NCI-H774 (cell line): ENCODE data around the gene FGF19.
A peak's percentile ranks its signal among the peaks of the same experiment; 100 is the strongest.

ENCODE experiments used
- DNase-seq: peaks from one replicate; lab custom pipeline; 2025; lab: John Stamatoyannopoulos, UW

FGF19 gene

DNA sequence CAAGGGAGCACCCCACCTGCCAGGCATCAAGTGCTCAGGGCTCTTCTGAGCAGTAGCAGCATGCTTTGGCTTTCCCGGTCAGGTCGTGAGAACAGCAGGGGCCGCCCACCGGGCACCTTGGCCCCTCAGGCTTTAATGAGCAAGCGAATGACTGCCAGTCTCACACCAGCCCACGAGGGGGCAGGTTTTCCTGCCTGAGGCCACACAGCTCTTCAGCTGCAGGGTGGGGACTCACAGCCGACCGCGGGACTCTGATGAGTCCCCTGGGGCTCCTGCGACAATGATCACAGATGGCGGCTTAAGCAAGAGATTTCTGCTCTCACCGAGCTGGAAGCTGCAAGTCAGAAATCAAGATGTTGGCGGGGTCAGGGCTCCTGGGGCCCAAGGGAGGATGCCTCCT lies 14.3 kb upstream of the FGF19 start:
- DNase-seq, result no peak

GRCh38 chr11:69716891-69717747 lies 13.3 kb upstream of the FGF19 start:
- no peak for DNase-seq

DNA sequence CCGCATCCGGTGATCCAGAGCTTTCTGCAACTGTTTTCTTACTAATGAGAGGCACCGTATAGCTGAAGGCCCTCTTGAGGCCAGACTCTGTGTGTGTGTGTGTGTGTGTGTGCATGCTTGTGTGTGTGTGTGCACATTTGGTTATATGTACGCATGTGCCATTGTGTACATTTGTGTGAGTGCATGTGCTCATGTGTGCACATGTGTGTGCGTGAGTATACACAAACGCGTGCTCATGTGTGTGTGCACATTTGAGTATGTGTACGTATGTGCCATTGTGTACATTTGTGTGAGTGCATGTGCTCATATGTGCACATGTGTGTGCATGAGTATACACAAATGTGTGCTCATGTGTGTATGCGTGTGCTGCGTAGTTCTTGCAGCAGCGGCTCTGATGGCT lies 12.3 kb upstream of the FGF19 start:
- DNase-seq, result no peak

- no peak for DNase-seq
Observed at GRCh38 chr11:69715446-69715845, 11.6 kb upstream of the FGF19 start.

- no peak for DNase-seq
Observed at GRCh38 chr11:69711822-69712801, 8.3 kb upstream of the FGF19 start.

DNA sequence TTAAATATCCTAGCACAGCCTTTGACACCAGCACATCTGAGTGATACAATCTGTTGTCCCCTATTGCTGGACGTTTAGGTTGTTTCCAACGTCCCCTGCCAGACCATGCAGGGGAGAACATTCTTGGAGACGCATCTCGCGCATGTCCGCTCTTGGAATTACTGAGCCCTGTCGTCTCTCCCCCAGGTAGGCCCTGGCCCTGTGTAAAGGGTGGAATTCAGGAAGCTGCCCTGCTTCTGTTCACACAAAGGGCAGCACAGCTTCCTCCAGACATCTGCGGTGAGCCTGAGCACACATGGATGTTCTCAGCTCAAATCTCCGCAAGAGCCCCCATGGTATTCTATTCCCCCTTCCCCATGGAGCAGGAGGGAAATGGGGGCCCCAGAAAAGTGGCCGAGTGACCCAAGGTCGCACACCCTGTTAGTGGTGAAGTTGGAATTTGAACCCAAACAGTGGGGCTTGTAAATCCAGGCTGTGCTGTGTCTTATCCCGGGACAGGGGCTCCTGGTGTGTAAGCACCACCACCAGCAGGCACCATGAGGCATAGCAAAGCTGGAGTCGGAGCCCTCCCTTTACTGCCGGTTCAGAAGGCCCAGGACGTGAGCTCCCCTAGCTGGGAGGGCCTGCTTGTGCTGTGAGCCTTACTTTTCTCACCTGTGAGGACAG lies 5.0 kb upstream of the FGF19 start:
- DNase-seq, result no peak

DNA sequence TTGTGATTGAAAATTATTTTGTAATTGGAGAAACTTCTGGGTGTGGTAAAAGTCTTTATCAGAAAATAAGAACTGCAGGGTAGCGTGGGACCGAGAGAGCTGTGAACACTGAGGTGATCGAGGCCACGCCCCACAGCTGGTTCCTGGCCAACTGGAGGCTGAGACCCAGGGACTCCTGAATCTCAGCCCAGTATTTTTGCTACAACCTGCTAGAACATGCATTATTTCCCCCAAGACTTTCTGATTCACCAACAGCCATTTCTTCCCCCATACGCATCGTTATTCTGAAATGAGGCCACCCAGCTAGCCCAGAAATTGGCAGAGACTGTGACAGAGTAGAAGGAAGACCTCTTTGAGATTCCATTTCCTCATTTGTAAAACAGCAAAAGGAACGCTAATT lies 3.4 kb upstream of the FGF19 start:
- DNase-seq, result no peak

DNA sequence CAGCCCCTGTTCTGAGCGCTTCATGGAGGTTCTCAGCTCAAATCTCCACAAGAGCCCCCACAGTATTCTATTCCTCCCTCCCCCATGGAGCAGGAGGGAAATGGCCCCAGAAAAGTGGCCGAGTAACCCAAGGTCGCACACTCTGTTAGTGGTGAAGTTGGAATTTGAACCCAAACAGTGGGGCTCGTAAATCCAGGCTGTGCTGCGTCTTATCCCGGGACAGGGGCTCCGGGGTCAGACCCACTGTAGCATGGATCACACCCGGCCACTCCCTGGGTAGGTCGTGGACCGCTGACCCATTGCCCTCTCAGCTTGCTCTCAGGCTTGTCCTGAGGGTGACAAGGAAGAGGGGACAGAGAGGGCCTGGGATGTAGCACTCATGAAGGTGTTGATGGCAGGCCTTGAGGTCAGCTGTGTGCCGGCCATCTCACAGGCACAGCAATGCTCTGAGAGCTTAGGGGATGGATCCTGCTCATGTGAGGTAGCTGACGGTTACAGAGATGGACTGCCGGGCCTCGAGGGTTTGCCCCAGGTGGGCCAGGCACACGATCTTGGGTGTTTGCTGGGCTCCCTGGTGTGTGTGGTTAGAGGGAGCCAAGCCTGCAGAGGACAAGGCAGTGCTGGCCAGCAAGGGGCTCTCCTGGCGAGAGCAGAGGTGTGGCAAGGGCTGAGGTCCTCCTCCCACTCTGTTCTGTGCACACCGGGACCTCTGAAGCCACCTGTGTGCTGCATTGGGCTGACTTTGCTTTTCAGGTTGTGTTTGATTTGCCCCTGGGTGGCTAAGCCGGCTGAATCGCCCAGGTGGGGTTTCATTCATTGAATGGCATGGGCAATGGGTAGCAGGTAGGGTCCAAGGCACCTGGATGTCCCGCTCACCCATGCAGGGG lies 2.3 kb upstream of the FGF19 start:
- no peak for DNase-seq

- DNase-seq, result no peak
Observed at GRCh38 chr11:69705351-69705811, 1.6 kb upstream of the FGF19 start.

GRCh38 chr11:69704508-69705253 lies 859 bp upstream of the FGF19 start:
- DNase-seq, result no peak

GRCh38 chr11:69703453-69703767 lies 412 bp downstream of the FGF19 start:
- DNase-seq, result no peak

DNA sequence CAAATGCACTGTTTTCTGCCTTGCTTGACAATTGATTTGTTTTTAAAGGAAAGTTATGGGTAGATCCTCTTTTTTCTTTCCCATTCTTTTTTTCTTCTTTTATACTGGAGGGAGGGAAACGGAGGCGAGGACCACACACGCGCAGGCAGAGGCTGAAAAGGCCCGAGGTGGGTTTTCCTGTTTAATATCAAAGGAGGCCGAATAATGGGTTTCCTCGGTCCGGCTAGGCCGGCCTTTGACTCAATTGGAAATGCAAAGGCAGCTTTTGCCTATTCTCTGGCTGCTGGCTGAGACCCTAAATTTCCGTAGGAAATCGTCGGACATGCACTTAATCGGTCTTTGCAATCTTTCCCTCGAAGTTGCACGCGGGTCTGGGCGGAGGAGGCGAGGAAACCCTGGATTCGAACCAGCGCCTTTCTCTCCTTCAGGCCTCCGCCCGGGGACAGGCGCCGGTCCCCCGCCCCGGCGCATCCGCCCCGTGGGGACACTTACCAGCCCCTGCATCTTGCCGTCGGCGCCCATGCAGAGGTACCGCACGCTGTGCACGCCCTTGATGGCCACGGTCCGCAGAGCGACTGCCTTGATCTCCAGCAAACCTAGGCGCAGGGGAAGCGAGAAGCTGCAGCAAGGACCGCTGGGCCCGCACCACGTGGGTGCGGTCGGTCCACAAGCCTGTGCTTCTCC lies 911 bp downstream of the FGF19 start:
- no peak for DNase-seq

GRCh38 chr11:69702239-69702691 lies 1.6 kb downstream of the FGF19 start:
- DNase-seq, result no peak

GRCh38 chr11:69700278-69701140 lies 3.3 kb downstream of the FGF19 start:
- peak; percentile 71 for DNase-seq

GRCh38 chr11:69699213-69699612 lies 4.6 kb downstream of the FGF19 start:
- DNase-seq, result no peak

DNA sequence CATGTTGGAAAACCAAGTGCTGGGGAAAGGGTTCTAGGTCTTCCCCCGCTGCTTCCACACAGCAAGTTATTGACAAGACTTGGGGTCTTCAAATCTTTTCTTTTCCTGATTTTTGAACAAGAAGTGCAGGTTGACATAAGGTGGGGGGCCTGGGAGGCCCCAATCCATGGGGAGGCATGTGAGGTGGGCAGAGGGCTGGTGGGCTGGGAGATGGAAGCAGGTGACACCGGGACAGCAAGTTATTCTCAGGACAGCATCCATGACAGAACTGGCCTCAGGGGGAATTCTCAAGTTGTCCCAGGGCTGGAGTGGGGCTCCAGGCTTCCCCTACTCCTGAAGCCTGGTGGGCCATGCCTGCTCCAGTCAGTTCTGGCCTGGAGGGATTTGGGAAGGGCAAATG lies 5.5 kb downstream of the FGF19 start:
- DNase-seq, result no peak

DNA sequence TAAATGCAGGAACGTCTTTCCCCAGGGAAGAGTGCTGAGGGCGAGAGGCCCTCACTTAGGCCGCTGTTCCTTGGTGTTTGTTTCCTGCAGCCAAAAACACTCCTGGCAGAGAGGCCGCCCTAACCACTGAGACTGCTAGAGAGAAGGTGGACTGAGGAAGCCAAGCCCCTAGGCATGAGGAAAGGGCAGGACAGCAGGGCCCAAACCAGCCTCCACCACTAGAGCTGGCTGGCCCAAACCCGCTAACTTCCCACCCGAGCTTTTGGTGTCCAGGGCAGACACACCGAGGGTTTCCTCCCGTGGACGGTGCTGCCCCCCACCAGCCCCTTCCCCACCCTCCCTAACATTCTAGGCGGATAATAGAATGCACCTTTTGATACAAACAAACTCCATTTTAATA lies 6.0 kb downstream of the FGF19 start:
- DNase-seq, result no peak

GRCh38 chr11:69697469-69697843 lies 6.4 kb downstream of the FGF19 start:
- DNase-seq, result no peak
